PC-3 (cell line): Measurements from ENCODE around the gene WDPCP. TPM values are rescaled to one million over a fixed set of nuclear protein-coding genes. Genes with fewer than 3 reads are reported as not detected.
"Not testable (repeated sequence)": the region's sequence is repeated elsewhere in the genome, so short reads cannot be mapped to it uniquely, and the experiment has no call there.

Experiments used
- ATAC-seq: fragments of 200-7000 bp; cut with Tn5 transposase; 2 replicates; pipeline ENCODE4 v1.9.1; 2020; ENCODE audit warnings: mild to moderate bottlenecking, moderate library complexity
- BruUV-seq: library from RNA; stranded (reverse); fragments of 400-500 nt; replicated peaks from 2 replicates; lab custom pipeline; 2021; lab: Mats Ljungman, UMichigan
- CTCF ChIA-PET: fragments of 300-600 bp; sonication (Branson Sonifier 250); formaldehyde crosslinking; loops from one replicate; lab custom pipeline; 2022; ENCODE audit warnings: antibody characterized with exemption; lab: Charles Lee
- POLR2A ChIA-PET: fragments of 300-600 bp; sonication (Branson Sonifier 250); formaldehyde crosslinking; loops from one replicate; lab custom pipeline; 2022; ENCODE audit warnings: antibody characterized with exemption; ENCODE audit not compliant: unreplicated experiment; lab: Charles Lee
- DNase-seq: peaks from one replicate; pipeline ENCODE4 v3.0.0-alpha.2; 2015
- H2AFZ ChIP-seq: fragments of 300-600 bp; sonication (generic); 2 replicates; pipeline ENCODE4 v1.6.0; 2016; ENCODE audit warnings: antibody characterized with exemption, low read length
- H3F3A ChIP-seq: fragments of 300-600 bp; sonication (generic); one replicate; pipeline ENCODE4 v1.6.0; 2017; ENCODE audit warnings: antibody characterized with exemption, low read length, control low read depth, mild to moderate bottlenecking; ENCODE audit not compliant: unreplicated experiment
- H3K27ac ChIP-seq: fragments of 300-600 bp; sonication (generic); 2 replicates; pipeline ENCODE4 v1.5.1; 2016; ENCODE audit warnings: mild to moderate bottlenecking, low read length
- H3K27me3 ChIP-seq: fragments of 300-600 bp; sonication (generic); 2 replicates; pipeline ENCODE4 v1.6.1; 2016; ENCODE audit warnings: low read length, mixed read lengths
- H3K36me3 ChIP-seq: fragments of 300-600 bp; sonication (generic); 2 replicates; pipeline ENCODE4 v1.6.1; 2016; ENCODE audit warnings: low read depth, mixed run types, low read length, mixed read lengths
- H3K4me1 ChIP-seq: fragments of 300-600 bp; sonication (generic); 2 replicates; pipeline ENCODE4 v1.5.1; 2016; ENCODE audit warnings: low read length; ENCODE audit not compliant: insufficient read depth
- H3K4me2 ChIP-seq: fragments of 300-600 bp; sonication (generic); 2 replicates; pipeline ENCODE4 v1.6.0; 2016; ENCODE audit warnings: low read length
- H3K4me3 ChIP-seq: fragments of 300-600 bp; sonication (generic); 2 replicates; pipeline ENCODE4 v1.5.1; 2016; ENCODE audit warnings: mild to moderate bottlenecking, low read length, mixed read lengths
- H3K79me2 ChIP-seq: fragments of 300-600 bp; sonication (generic); 2 replicates; pipeline ENCODE4 v1.6.1; 2017; ENCODE audit warnings: low read length, mixed read lengths
- H3K9ac ChIP-seq: fragments of 300-600 bp; sonication (generic); 2 replicates; pipeline ENCODE4 v1.6.0; 2016; ENCODE audit warnings: mild to moderate bottlenecking, low read length
- H3K9me2 ChIP-seq: fragments of 300-600 bp; sonication (generic); replicated peaks from 2 replicates; pipeline ENCODE4 v1.6.1; 2016; ENCODE audit warnings: mixed run types, low read length, mixed read lengths
- H3K9me3 ChIP-seq: fragments of 300-600 bp; sonication (generic); 2 replicates; pipeline ENCODE4 v1.6.1; 2016; ENCODE audit warnings: low read length, mixed read lengths
- H4K20me1 ChIP-seq: fragments of 300-600 bp; sonication (generic); 2 replicates; pipeline ENCODE4 v1.6.1; 2016; ENCODE audit warnings: low read length, mixed read lengths
- CTCF ChIP-seq: fragments of 300-600 bp; sonication (generic); conservative IDR thresholded peaks from 2 replicates; pipeline ENCODE4 v1.5.1; 2017; ENCODE audit warnings: antibody characterized with exemption, low read depth, mild to moderate bottlenecking, low read length
- EZH2 ChIP-seq: fragments of 300-600 bp; sonication (generic); IDR thresholded peaks from one replicate; pipeline ENCODE4 v1.6.1; 2017; ENCODE audit warnings: antibody characterized with exemption, mild to moderate bottlenecking, low read length; ENCODE audit not compliant: unreplicated experiment
- EZH2phosphoT487 ChIP-seq: fragments of 300-600 bp; sonication (generic); IDR thresholded peaks from 2 replicates; pipeline ENCODE4 v1.6.1; 2018; ENCODE audit warnings: mild to moderate bottlenecking, antibody characterized with exemption, low read length, borderline replicate concordance
- intact Hi-C: fragments of 100-400 bp; cut with micrococcal nuclease; formaldehyde crosslinking; loops from 2 replicates; pipeline ENCODE4 v1.9.0; 2023
- total RNA-seq: library from RNA; depleted of rRNA; stranded (reverse); fragments of >200 nt; gene quantifications from 2 replicates; pipeline ENCODE4 v1.2.3, GENCODE V29; 2014

WDPCP gene
- total RNA-seq, 1 experiment from 2014 or later = 4.0 TPM

GRCh38 chr2:63484481-63484880, 103.8 kb downstream of the WDPCP start:
- Histone ChIP-seq H3K27ac (no peak overlapping the region), H3K27me3 (no peaks in the 10 kb centered on the region), H2AFZ (no peak overlapping the region), H3F3A (no peaks in the 10 kb centered on the region), H3K4me1 (no peaks in the 10 kb centered on the region), H3K9me2 (no peaks in the 10 kb centered on the region), H3K36me3 (no peaks in the 10 kb centered on the region), H3K4me2 (no peak overlapping the region), H3K9ac (no peak overlapping the region), H3K79me2 (no peaks in the 10 kb centered on the region), H3K4me3 (no peak overlapping the region), H3K9me3 (no peaks in the 10 kb centered on the region), H4K20me1 (no peaks in the 10 kb centered on the region)
- DNase-seq = no peak
- intact Hi-C loops = no loop called here
- ChIA-PET POLR2A (no interaction called here), CTCF (no interaction called here)
- TF ChIP-seq EZH2phosphoT487 = no peak
- TF ChIP-seq CTCF = no peak
- no peak for TF ChIP-seq EZH2
- ATAC-seq = no peak
- no TSS peak for BruUV-seq

DNA sequence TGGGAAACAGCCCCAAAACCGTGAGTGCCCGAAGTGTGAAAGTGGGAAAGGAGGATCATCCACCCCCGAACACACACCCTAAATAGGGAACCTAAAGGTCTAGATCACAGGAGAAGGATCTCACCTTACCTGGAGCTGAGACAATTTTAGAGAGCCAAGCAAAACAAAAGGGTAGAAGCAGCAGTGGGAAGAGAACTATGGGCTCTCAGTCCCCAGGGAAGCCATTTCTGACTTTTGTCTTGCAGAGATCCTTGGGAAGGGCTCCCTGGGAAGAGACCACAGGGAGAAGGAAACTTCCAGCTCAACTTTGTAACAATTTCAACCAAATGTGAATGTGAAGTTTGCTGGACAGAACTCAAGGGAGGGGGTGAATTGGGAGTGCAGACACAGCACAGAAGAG, 110.6 kb downstream of the WDPCP start:
- H3K9me2 ChIP-seq = no peaks in the 10 kb centered on the region
- no peak overlapping the region for H3K4me2 ChIP-seq
- H3K4me1 ChIP-seq = no peaks in the 10 kb centered on the region
- intact Hi-C loops = no loop called here
- no peak overlapping the region for H3K27ac ChIP-seq
- no TSS peak for BruUV-seq
- ChIA-PET POLR2A (no interaction called here), CTCF (no interaction called here)
- ATAC-seq (no peak), DNase-seq (no peak)
- H3K4me3 ChIP-seq = no peak overlapping the region
- no peaks in the 10 kb centered on the region for H3K36me3 ChIP-seq
- H3K79me2 ChIP-seq = no peaks in the 10 kb centered on the region
- H3K9me3 ChIP-seq = no peaks in the 10 kb centered on the region
- no peak overlapping the region for H2AFZ ChIP-seq
- no peaks in the 10 kb centered on the region for H3F3A ChIP-seq
- TF ChIP-seq CTCF = no peak
- TF ChIP-seq EZH2phosphoT487 = no peak
- no peak for TF ChIP-seq EZH2
- no peak overlapping the region for H3K9ac ChIP-seq
- H3K27me3 ChIP-seq = no peaks in the 10 kb centered on the region
- H4K20me1 ChIP-seq = no peaks in the 10 kb centered on the region

DNA sequence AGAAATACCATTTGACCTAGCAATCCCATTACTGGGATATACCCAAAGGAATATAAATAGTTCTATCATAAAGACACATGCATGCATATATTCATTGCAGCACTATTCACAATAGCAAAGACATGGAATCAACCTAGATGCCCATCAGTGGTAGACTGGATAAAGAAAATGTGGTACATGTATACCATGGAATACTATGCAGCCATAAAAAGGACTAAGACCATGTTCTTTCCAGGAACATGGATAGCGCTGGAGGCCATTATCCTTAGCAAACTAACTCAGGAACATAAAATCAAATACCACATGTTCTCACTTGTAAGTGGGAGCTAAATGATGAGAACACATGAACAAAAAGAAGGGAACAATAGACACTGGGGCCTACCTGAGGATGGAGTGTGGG, 119.0 kb downstream of the WDPCP start:
- H3K9ac ChIP-seq, H3K27ac ChIP-seq, POLR2A ChIA-PET, intact Hi-C loops, DNase-seq, H3K79me2 ChIP-seq, H4K20me1 ChIP-seq, ATAC-seq, H3K4me3 ChIP-seq, H3F3A ChIP-seq, CTCF ChIA-PET, H3K27me3 ChIP-seq, H3K9me3 ChIP-seq, H3K4me2 ChIP-seq, H3K4me1 ChIP-seq, H3K36me3 ChIP-seq, BruUV-seq, H3K9me2 ChIP-seq, H2AFZ ChIP-seq: not testable (repeated sequence)
